ENCODE measurements around the gene LEUTX.
A peak's percentile ranks its signal among the peaks of the same experiment; 100 is the strongest.
"Not testable (repeated sequence)": the region's sequence is repeated elsewhere in the genome, so short reads cannot be mapped to it uniquely, and the experiment has no call there.

LEUTX gene

GRCh38 chr19:39778763-39779162 lies at the start of gene LEUTX:
Gene LEUTX (plus strand): TSS chr19:39778854. CDS start chr19:39778921, 67 bp downstream.
- DNase-seq (ENCODE audit: low read depth in 3 of 3): no peak

GRCh38 chr19:39729594-39729993 lies 49.1 kb upstream of the LEUTX start:
- no peak for DNase-seq (ENCODE audit: low read depth in 3 of 3)

GRCh38 chr19:39731685-39732084 lies 47.0 kb upstream of the LEUTX start:
- no peak for DNase-seq (ENCODE audit: low read depth in 3 of 3)

- no peak for DNase-seq (ENCODE audit: low read depth in 3 of 3)
Measured at GRCh38 chr19:39733841-39734240, 44.8 kb upstream of the LEUTX start.

- DNase-seq (ENCODE audit: low read depth in 3 of 3): no peak
Measured at GRCh38 chr19:39735688-39736087, 43.0 kb upstream of the LEUTX start.

GRCh38 chr19:39736088-39736487 lies 42.6 kb upstream of the LEUTX start:
- no peak for DNase-seq (ENCODE audit: low read depth in 3 of 3)

GRCh38 chr19:39737351-39737750 lies 41.3 kb upstream of the LEUTX start:
- DNase-seq (ENCODE audit: low read depth in 3 of 3): peak in 1 of 3 experiments; percentile 10

GRCh38 chr19:39737891-39738290 lies 40.8 kb upstream of the LEUTX start, which contains the start of gene CLC:
Gene CLC (minus strand): TSS chr19:39738029. CDS start chr19:39737952, 77 bp downstream.
- DNase-seq (ENCODE audit: low read depth in 3 of 3): no peak

- no peak for DNase-seq (ENCODE audit: low read depth in 3 of 3)
Measured at GRCh38 chr19:39738814-39739213, 39.8 kb upstream of the LEUTX start.

- peak in 1 of 3 experiments; percentile 4 for DNase-seq (ENCODE audit: low read depth in 3 of 3)
Measured at GRCh38 chr19:39740395-39740794, 38.3 kb upstream of the LEUTX start.

- DNase-seq (ENCODE audit: low read depth in 3 of 3): no peak
Measured at GRCh38 chr19:39745643-39746042, 33.0 kb upstream of the LEUTX start.

GRCh38 chr19:39746836-39747529 lies 31.7 kb upstream of the LEUTX start:
- DNase-seq (ENCODE audit: low read depth in 3 of 3): no peak

- no peak for DNase-seq (ENCODE audit: low read depth in 3 of 3)
Measured at GRCh38 chr19:39749981-39750380, 28.7 kb upstream of the LEUTX start.

- DNase-seq (ENCODE audit: low read depth in 3 of 3): no peak
Measured at GRCh38 chr19:39752390-39752789, 26.3 kb upstream of the LEUTX start.

- DNase-seq (ENCODE audit: low read depth in 3 of 3): no peak
Measured at GRCh38 chr19:39752795-39753194, 25.9 kb upstream of the LEUTX start.

GRCh38 chr19:39754544-39754943 lies 24.1 kb upstream of the LEUTX start:
- DNase-seq (ENCODE audit: low read depth in 3 of 3): no peak

- no peak for DNase-seq (ENCODE audit: low read depth in 3 of 3)
Measured at GRCh38 chr19:39754971-39755370, 23.7 kb upstream of the LEUTX start.

GRCh38 chr19:39759457-39760184 lies 19.0 kb upstream of the LEUTX start:
- no peak for DNase-seq (ENCODE audit: low read depth in 3 of 3)

- DNase-seq (ENCODE audit: low read depth in 3 of 3): not testable (repeated sequence)
Measured at GRCh38 chr19:39761851-39762250, 16.8 kb upstream of the LEUTX start.

- peak in 2 of 3 experiments; percentile 8 to 12 for DNase-seq (ENCODE audit: low read depth in 3 of 3)
Measured at GRCh38 chr19:39765091-39766076, 13.3 kb upstream of the LEUTX start.

GRCh38 chr19:39768334-39768733 lies 10.3 kb upstream of the LEUTX start:
- DNase-seq (ENCODE audit: low read depth in 3 of 3): no peak

GRCh38 chr19:39768786-39769185 lies 9.9 kb upstream of the LEUTX start:
- DNase-seq (ENCODE audit: low read depth in 3 of 3): no peak

Data from stimulated activated CD4-positive, alpha-beta T cell treated with anti-CD3 and anti-CD28 coated beads, TNF-alpha, amount 100 ng/mL, for 4 hours (primary cell).